Heart left ventricle (tissue), 16 donors: ENCODE measurements around the gene CXXC5. TPM values are rescaled to one million over a fixed set of nuclear protein-coding genes. Genes with fewer than 3 reads are reported as not detected.

Experiments used
- ATAC-seq, 4 donors: fragments of 200-7000 bp; cut with Tn5 transposase; one replicate each; pipeline ENCODE4 v1.9.1; 2020 to 2022; ENCODE audit warnings: moderate library complexity in 4 of 4, mild to moderate bottlenecking in 3 of 4, moderate number of reproducible peaks in 1 of 4
- DNase-seq, 5 donors: peaks; one replicate each; pipeline ENCODE4 v3.0.0-alpha.2; 2020
- H3K27ac ChIP-seq, 12 donors: fragments of 200-600 bp; sonication (generic) in 4 of 12; one replicate each; pipeline versions ENCODE4 v1.5.0 to v1.8.0; 2016 to 2022; ENCODE audit warnings: mild to moderate bottlenecking in 2 of 12
- H3K27me3 ChIP-seq, 9 donors: fragments of 200-600 bp; sonication (generic) in 2 of 9; one replicate each; pipeline versions ENCODE4 v1.5.1 to v1.8.0; 2016 to 2022; ENCODE audit warnings: mild to moderate bottlenecking in 3 of 9
- H3K36me3 ChIP-seq, 9 donors: fragments of 200-600 bp; sonication (generic) in 2 of 9; one replicate each; pipeline versions ENCODE4 v1.5.0 to v1.8.0; 2018 to 2022; ENCODE audit warnings: mild to moderate bottlenecking in 2 of 9
- H3K4me1 ChIP-seq, 12 donors: fragments of 200-600 bp; sonication (generic) in 4 of 12; one replicate each; pipeline versions ENCODE4 v1.5.0 to v1.8.0; 2016 to 2022; ENCODE audit warnings: mild to moderate bottlenecking in 3 of 12
- H3K4me3 ChIP-seq, 12 donors: fragments of 200-600 bp; sonication (generic) in 4 of 12; one replicate each; pipeline versions ENCODE4 v1.5.0 to v1.8.0; 2017 to 2022; ENCODE audit warnings: mild to moderate bottlenecking in 9 of 12, moderate library complexity in 4 of 12
- H3K9me3 ChIP-seq, 12 donors: fragments of 200-600 bp; sonication (generic) in 4 of 12; one replicate each; pipeline versions ENCODE4 v1.5.0 to v1.8.0; 2016 to 2022; ENCODE audit warnings: mild to moderate bottlenecking in 1 of 12
- POLR2A ChIP-seq, 2 donors: fragments of 450-650 bp; IDR thresholded peaks; one replicate each; pipeline ENCODE4 v1.6.1; 2017; ENCODE audit warnings: antibody characterized with exemption in 2 of 2, mild to moderate bottlenecking in 2 of 2, moderate library complexity in 2 of 2
- WGBS, 4 donors: extraction: QIAGEN DNeasy Blood & Tissue Kit in 2 of 4; methylation state at CpG; one replicate each; pipeline versions ENCODE4 v1.1.5 to v1.1.7; 2013 to 2018; 5-methylcytosine and 5-hydroxymethylcytosine counted together
- intact Hi-C, 10 donors: fragments of 100-400 bp; cut with DNase I; formaldehyde crosslinking; loops; one replicate each; pipeline versions ENCODE4 v1.11.1 to v1.14.2; 2022
- polyA plus RNA-seq, 2 donors: library from polyadenylated mRNA; stranded (reverse); fragments of 200-250 nt; gene quantifications; one replicate each; pipeline ENCODE4 v1.2.3, GENCODE V29; 2013
- total RNA-seq, 9 donors: library from RNA; depleted of rRNA in 2 of 9; stranded (reverse); fragments of >200 nt in 2 of 9; fragmentation: NEBNext Ultra II Directional in 3 of 9; extraction: Animal tissue kit (Norgen Biotek cat#: 25700) in 3 of 9; gene quantifications; one replicate each; pipeline versions ENCODE4 v1.1.0 to v1.2.4, GENCODE V29; 2016 to 2023
- TF ChIP-seq, protein P1 (sequence below), 12 donors: fragments of 200-600 bp; sonication (generic) in 4 of 12; IDR thresholded peaks; one replicate each; pipeline versions ENCODE4 v1.5.0 to v1.8.0; 2018 to 2022; ENCODE audit warnings: antibody characterized with exemption in 12 of 12, mild to moderate bottlenecking in 5 of 12
- donor health status: ischemic (EF 13 %, LVEDD 7.1; RV severe dilation, severe dysfunction).
- donor health status: healthy with polysubstance abuse.
- donor health status: DM: no; HTN: yes; CAD: no.
- donor health status: DM: no; HTN: no; CAD: no.
- donor health status: ischemic (EF 25% LVEDD 6.9; RV normal size, moderate dysfunction).
- donor health status: ischemic (EF 25% LVEDD 5.7; RV mildly dilated, moderate dysfunction).
- donor health status: healthy.
- donor health status: DM: yes; HTN: yes; CAD: no.
- donor health status: ischemic (EF 35%, LVEDD 5.7; RV mildly dilated, moderate dysfunction).
- donor health status: nonischemic (EF 11% LVEDD 7.7; RV severe dilation, severe dysfunction).
- donor health status: DM: yes; HTN: yes; CAD: no.
- donor health status: PGD.
- donor health status: ischemic (EF 29% LVEDD 5.4; RV normal size, mild dysfunction).
- donor health status: nonischemic (EF 23%, LVEDD 6.1; RV moderate dilation, normal function).

Gene CXXC5
- total and polyA plus RNA-seq, 11 donors, result 29.8 to 74.6 (median 36.3) TPM

DNA sequence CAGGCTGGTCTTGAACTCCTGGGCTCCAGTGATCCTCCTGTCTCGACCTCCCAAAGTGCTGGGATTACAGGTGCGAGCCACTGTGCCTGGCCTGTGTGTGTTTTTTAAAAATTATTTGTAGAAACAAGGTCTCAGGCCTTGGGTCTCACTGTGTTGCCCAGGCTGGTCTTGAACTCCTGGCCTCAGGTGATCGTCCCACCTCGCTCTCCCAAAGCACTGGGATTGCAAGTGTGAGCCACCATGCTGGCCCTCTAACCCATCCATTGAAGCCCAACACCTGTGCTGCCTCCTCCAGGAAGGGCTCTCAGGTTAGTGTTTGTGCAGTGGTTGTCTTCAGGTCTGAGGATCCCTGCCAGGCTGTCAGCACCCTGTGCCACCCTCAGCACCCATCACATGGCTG is 56.6 kb downstream of the CXXC5 start:
- Histone ChIP-seq H3K27ac (no peak overlapping the region), H3K9me3 (no peaks in the 10 kb centered on the region), H3K36me3 (no peaks in the 10 kb centered on the region), H3K27me3 (peaks cover 0 to 8% (median 0%) of the 10 kb centered on the region in 9 donors), H3K4me3 (no peak overlapping the region), H3K4me1 (peaks cover 4 to 31% (median 21%) of the 10 kb centered on the region in 12 donors)
- WGBS, 4 donors, result 93 to 100% (median 96%) methylated on average over 3 to 4 of the region's 4 CpGs
- intact Hi-C loops, result loop anchor here in 1 of 10 donors (5.0 kb wide), 1 partner anchor 58 kb away; no protein-coding TSS in a partner anchor
- TF ChIP-seq, protein P1, sequence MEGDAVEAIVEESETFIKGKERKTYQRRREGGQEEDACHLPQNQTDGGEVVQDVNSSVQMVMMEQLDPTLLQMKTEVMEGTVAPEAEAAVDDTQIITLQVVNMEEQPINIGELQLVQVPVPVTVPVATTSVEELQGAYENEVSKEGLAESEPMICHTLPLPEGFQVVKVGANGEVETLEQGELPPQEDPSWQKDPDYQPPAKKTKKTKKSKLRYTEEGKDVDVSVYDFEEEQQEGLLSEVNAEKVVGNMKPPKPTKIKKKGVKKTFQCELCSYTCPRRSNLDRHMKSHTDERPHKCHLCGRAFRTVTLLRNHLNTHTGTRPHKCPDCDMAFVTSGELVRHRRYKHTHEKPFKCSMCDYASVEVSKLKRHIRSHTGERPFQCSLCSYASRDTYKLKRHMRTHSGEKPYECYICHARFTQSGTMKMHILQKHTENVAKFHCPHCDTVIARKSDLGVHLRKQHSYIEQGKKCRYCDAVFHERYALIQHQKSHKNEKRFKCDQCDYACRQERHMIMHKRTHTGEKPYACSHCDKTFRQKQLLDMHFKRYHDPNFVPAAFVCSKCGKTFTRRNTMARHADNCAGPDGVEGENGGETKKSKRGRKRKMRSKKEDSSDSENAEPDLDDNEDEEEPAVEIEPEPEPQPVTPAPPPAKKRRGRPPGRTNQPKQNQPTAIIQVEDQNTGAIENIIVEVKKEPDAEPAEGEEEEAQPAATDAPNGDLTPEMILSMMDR (IDR thresholded peaks at IDR 0.05), result no peak
- TF ChIP-seq POLR2A (IDR thresholded peaks at IDR 0.05), result no peak
- ATAC-seq (no peak), DNase-seq (no peak)

DNA sequence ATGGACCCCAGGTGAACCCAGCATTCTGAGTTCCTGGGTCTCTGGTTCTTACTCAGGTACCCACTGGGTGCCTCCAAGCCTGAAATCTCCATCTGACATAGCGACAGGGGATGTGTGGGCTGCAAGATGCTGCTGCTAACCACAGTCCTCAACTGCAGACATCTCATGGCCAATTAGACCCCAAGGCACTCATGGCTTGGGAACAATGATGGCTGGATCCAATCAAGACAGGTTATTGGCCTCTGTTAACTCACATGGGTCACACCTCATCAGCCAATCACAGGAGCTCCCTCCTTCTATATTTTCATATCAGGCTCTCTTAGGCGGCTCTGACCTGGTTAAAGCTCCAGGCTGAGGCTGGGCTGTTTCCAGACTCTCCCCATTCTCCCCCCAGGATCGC is 57.0 kb downstream of the CXXC5 start:
- intact Hi-C loops, result no loop called here
- peaks cover 5 to 36% (median 25%) of the 10 kb centered on the region in 12 donors for H3K4me1 ChIP-seq
- no peak overlapping the region for H3K4me3 ChIP-seq
- WGBS, 4 donors, result 81 to 86% (median 83%) methylated on average over 3 of the region's 3 CpGs
- no peak for TF ChIP-seq POLR2A (IDR thresholded peaks at IDR 0.05)
- TF ChIP-seq, protein P1 (IDR thresholded peaks at IDR 0.05), result no peak
- no peaks in the 10 kb centered on the region for H3K36me3 ChIP-seq
- no peak overlapping the region for H3K27ac ChIP-seq
- ATAC-seq (no peak), DNase-seq (no peak)
- H3K9me3 ChIP-seq, result no peaks in the 10 kb centered on the region
- peaks cover 0 to 11% (median 0%) of the 10 kb centered on the region in 9 donors for H3K27me3 ChIP-seq

DNA sequence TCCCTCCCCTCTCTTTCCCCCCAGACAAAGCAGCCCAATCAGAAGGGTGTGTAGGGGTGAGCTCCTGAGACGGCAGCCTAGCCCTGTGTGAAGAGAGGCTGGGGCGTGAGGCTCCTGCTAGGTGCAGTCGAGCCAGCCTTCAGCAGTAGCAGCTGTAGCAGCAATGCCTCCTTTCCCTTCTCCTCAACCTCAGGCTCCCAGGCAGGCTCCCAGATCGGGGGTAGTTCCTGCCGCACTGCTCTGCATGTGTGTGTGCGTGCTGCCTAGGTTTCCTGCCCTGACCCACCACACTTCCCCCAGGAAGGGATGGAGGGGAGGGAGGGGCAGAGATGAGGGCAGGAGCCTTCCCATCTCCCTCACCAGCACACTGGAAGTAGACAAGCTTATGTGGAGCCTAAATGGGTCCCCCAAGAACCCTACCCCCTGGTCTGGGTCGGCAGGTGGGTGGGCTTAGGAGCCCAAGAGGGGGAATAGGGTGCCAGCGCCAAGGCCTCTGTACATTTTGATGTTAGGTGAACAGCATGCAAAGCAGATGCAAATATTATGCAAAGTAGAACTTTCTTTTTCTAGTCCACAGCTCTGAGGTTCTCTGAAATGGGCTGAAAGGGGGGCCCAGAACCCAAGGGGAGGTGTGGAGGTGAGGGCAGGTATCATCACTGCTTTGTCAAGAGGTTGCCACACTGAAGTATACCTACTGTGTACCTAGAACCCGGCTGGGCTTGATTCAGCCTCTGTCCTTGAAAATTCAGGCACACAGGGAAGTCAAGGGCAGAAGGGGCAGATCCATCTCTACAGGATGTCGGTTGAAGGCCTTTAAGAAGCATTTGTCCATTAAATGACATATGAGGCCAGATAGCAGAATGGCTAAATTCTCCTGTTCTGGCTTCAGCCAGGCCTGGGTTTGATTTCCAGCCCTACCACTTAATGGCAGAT is 57.8 kb downstream of the CXXC5 start:
- 61 to 68% (median 65%) methylated on average over 9 to 10 of the region's 10 CpGs for WGBS, 4 donors
- intact Hi-C loops, result no loop called here
- peaks cover 0 to 18% (median 0%) of the 10 kb centered on the region in 9 donors for H3K27me3 ChIP-seq
- H3K4me1 ChIP-seq, result peaks cover 12 to 39% (median 32%) of the 10 kb centered on the region in 12 donors
- H3K4me3 ChIP-seq, result no peak overlapping the region
- no peak for ATAC-seq
- no peak for TF ChIP-seq POLR2A (IDR thresholded peaks at IDR 0.05)
- TF ChIP-seq, protein P1 (IDR thresholded peaks at IDR 0.05), result no peak
- no peaks in the 10 kb centered on the region for H3K9me3 ChIP-seq
- no peak overlapping the region for H3K27ac ChIP-seq
- no peak for DNase-seq
- H3K36me3 ChIP-seq, result no peaks in the 10 kb centered on the region

DNA sequence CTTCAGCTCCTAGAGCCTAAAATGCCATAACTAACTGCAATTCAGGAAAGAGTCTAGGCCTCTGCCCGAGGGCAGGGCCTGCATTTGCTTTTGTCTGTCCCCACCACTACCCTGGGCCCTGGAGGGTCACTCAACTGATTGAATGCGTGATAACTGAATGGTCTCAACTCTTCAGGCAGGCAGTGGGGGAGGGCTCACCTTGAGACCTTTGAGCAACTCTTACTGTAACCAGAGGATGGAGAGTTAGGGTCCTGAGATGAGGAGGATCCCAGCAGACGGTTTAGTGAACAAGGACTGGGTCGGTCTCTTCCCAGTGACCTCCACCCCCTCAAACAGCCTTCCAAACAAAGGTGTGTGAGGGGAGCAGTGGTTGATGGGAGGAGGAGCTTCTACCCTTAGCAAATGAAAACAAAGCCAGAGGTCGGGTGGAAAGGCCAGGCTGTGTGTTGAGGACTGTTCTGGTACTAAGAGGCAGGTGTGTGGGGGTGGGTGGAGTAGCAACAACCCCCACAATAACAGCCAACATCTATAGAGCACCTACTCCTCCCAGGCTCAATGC is 59.4 kb downstream of the CXXC5 start:
- Histone ChIP-seq H3K27me3 (peaks cover 0 to 26% (median 0%) of the 10 kb centered on the region in 9 donors), H3K4me1 (peaks cover 14 to 40% (median 33%) of the 10 kb centered on the region in 12 donors), H3K27ac (no peak overlapping the region), H3K4me3 (no peak overlapping the region), H3K9me3 (no peaks in the 10 kb centered on the region), H3K36me3 (no peaks in the 10 kb centered on the region)
- 94 to 98% (median 96%) methylated on average over 5 of the region's 5 CpGs for WGBS, 4 donors
- intact Hi-C loops, result loop anchor here in 1 of 10 donors (2.0 kb wide), 1 partner anchor 57 kb away; no protein-coding TSS in a partner anchor
- TF ChIP-seq POLR2A (IDR thresholded peaks at IDR 0.05), result no peak
- TF ChIP-seq, protein P1 (IDR thresholded peaks at IDR 0.05), result no peak
- ATAC-seq (no peak), DNase-seq (peak in 1 of 5 donors; percentile 18)
